A673 (cell line): ENCODE measurements around the gene B3GNT7.

Source experiments
- EZH2 ChIP-seq: fragments of 200-600 bp; sonication (generic); IDR thresholded peaks from 2 replicates; pipeline ENCODE4 v1.6.1; 2017; ENCODE audit warnings: borderline replicate concordance, low read depth, mild to moderate bottlenecking, mixed read lengths, antibody characterized with exemption, low read length; ENCODE audit not compliant: poor library complexity, severe bottlenecking
- TF ChIP-seq, protein P1 (sequence below): fragments of 300-800, 200-600 bp; sonication (generic); conservative IDR thresholded peaks from 2 replicates; pipeline ENCODE4 v1.5.1; 2017; ENCODE audit warnings: low read depth, mild to moderate bottlenecking, antibody characterized with exemption, low read length, moderate library complexity, mixed read lengths

DNA sequence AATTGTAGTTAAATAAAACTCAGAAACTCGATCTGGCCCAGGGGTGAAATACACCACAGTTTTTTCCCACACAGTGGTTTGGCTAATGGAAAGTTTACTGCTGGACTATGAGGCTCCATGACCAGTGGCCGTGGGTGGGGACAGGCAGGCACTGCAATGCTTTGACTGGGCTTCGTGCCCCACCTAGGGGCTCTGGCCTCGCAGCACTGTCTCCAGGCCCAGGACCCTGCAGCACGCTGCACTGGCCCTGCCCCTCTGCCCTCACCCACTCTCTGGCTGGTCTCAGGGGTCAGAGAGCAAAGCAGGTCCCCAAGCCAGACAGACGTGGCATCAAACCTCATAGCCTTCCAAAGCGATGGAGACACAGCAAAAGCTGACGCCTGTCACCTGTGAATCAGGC, 13.4 kb upstream of the B3GNT7 start:
- TF ChIP-seq, protein P1, sequence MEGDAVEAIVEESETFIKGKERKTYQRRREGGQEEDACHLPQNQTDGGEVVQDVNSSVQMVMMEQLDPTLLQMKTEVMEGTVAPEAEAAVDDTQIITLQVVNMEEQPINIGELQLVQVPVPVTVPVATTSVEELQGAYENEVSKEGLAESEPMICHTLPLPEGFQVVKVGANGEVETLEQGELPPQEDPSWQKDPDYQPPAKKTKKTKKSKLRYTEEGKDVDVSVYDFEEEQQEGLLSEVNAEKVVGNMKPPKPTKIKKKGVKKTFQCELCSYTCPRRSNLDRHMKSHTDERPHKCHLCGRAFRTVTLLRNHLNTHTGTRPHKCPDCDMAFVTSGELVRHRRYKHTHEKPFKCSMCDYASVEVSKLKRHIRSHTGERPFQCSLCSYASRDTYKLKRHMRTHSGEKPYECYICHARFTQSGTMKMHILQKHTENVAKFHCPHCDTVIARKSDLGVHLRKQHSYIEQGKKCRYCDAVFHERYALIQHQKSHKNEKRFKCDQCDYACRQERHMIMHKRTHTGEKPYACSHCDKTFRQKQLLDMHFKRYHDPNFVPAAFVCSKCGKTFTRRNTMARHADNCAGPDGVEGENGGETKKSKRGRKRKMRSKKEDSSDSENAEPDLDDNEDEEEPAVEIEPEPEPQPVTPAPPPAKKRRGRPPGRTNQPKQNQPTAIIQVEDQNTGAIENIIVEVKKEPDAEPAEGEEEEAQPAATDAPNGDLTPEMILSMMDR = no peak
- no peak for TF ChIP-seq EZH2
